IMR-90 (cell line): Measurements from ENCODE around the gene PLD2. TPM values are rescaled to one million over a fixed set of nuclear protein-coding genes. Genes with fewer than 3 reads are reported as not detected.

Source experiments
- ATAC-seq: fragments of 200-7000 bp; cut with Tn5 transposase; 2 replicates; pipeline ENCODE4 v1.9.1; 2020; ENCODE audit warnings: low read depth, mild to moderate bottlenecking, moderate library complexity
- BruUV-seq: library from RNA; stranded (reverse); fragments of 400-500 nt; replicated peaks from 2 replicates; lab custom pipeline; 2021; lab: Mats Ljungman, UMichigan
- CTCF ChIA-PET: fragments of 300-600 bp; formaldehyde crosslinking; extraction: SDS; loops from one replicate; lab custom pipeline; 2021; ENCODE audit warnings: antibody characterized with exemption; lab: Yijun Ruan, JAX
- POLR2A ChIA-PET: fragments of 300-600 bp; sonication (Branson Sonifier 250); formaldehyde crosslinking; loops from one replicate; lab custom pipeline; 2022; ENCODE audit warnings: antibody characterized with exemption; ENCODE audit not compliant: unreplicated experiment; lab: Charles Lee
- DNase-seq: peaks from one replicate; pipeline ENCODE4 v3.0.0; 2013
- H2AFZ ChIP-seq: replicated peaks from 2 replicates; pipeline ENCODE3; 2013; ENCODE audit warnings: low read length, mild to moderate bottlenecking; ENCODE audit not compliant: poor library complexity
- H2AK5ac ChIP-seq: 2 replicates; pipeline ENCODE4 v1.6.1; 2013; ENCODE audit warnings: low read depth, low read length, inconsistent platforms
- H2AK9ac ChIP-seq: replicated peaks from 2 replicates; pipeline ENCODE3; 2013; ENCODE audit warnings: mild to moderate bottlenecking, low read depth, low read length, moderate library complexity; ENCODE audit not compliant: poor library complexity
- H2BK120ac ChIP-seq: 2 replicates; pipeline ENCODE4 v1.6.1; 2013; ENCODE audit warnings: low read depth, low read length, inconsistent platforms
- H2BK15ac ChIP-seq: 3 replicates; pipeline ENCODE4 v1.6.1; 2013; ENCODE audit warnings: low read depth, low read length, inconsistent platforms
- H2BK20ac ChIP-seq: 2 replicates; pipeline ENCODE4 v1.6.1; 2013; ENCODE audit warnings: low read depth, mild to moderate bottlenecking, inconsistent platforms, low read length, moderate library complexity
- H2BK5ac ChIP-seq: 2 replicates; pipeline ENCODE4 v1.6.1; 2013; ENCODE audit warnings: mild to moderate bottlenecking, low read depth, low read length, inconsistent platforms; ENCODE audit not compliant: poor library complexity, severe bottlenecking
- H3K14ac ChIP-seq: replicated peaks from 2 replicates; pipeline ENCODE4 v1.6.1; 2013; ENCODE audit warnings: low read depth, low read length, inconsistent platforms
- H3K18ac ChIP-seq: 2 replicates; pipeline ENCODE4 v1.6.1; 2013; ENCODE audit warnings: low read depth, low read length, control low read depth
- H3K23ac ChIP-seq: 2 replicates; pipeline ENCODE4 v1.6.1; 2013; ENCODE audit warnings: low read depth, low read length, inconsistent platforms
- H3K27ac ChIP-seq: 2 replicates; pipeline ENCODE4 v1.5.1; 2013; ENCODE audit warnings: mild to moderate bottlenecking, control low read depth, low read length; ENCODE audit not compliant: insufficient read depth
- H3K27me3 ChIP-seq: 2 replicates; pipeline ENCODE4 v1.6.1; 2013; ENCODE audit warnings: low read length; ENCODE audit not compliant: control insufficient read depth, insufficient read depth
- H3K36me3 ChIP-seq: 2 replicates; pipeline ENCODE4 v1.6.1; 2013; ENCODE audit warnings: low read length, mixed read lengths; ENCODE audit not compliant: control insufficient read depth, insufficient read depth
- H3K4ac ChIP-seq: 2 replicates; pipeline ENCODE4 v1.6.1; 2013; ENCODE audit warnings: low read depth, low read length, inconsistent platforms
- H3K4me1 ChIP-seq: 2 replicates; pipeline ENCODE4 v1.6.1; 2013; ENCODE audit warnings: low read length, mixed read lengths; ENCODE audit not compliant: control insufficient read depth, insufficient read depth
- H3K4me2 ChIP-seq: 2 replicates; pipeline ENCODE4 v1.6.1; 2013; ENCODE audit warnings: low read depth, mild to moderate bottlenecking, control low read depth, low read length, moderate library complexity
- H3K4me3 ChIP-seq: 2 replicates; pipeline ENCODE4 v1.5.1; 2013; ENCODE audit warnings: low read depth, mild to moderate bottlenecking, control low read depth, low read length, moderate library complexity; ENCODE audit not compliant: insufficient read depth
- H3K56ac ChIP-seq: 2 replicates; pipeline ENCODE4 v1.6.1; 2013; ENCODE audit warnings: low read length, inconsistent platforms; ENCODE audit not compliant: insufficient read depth; ENCODE audit errors: extremely low read depth
- H3K79me1 ChIP-seq, 2 experiments: 2 replicates each; pipeline ENCODE4 v1.6.1; 2013; ENCODE audit warnings: low read length in 2 of 2, inconsistent platforms in 1 of 2, low read depth in 1 of 2
- H3K9ac ChIP-seq: 2 replicates; pipeline ENCODE4 v1.6.1; 2013; ENCODE audit warnings: low read depth, low read length, control low read depth
- H3K9me1 ChIP-seq: 2 replicates; pipeline ENCODE4 v1.6.1; 2013; ENCODE audit warnings: low read length, inconsistent platforms; ENCODE audit not compliant: insufficient read depth
- H3K9me3 ChIP-seq: 2 replicates; pipeline ENCODE4 v1.6.1; 2013; ENCODE audit warnings: low read length; ENCODE audit not compliant: control insufficient read depth, insufficient read depth
- H4K20me1 ChIP-seq: 2 replicates; pipeline ENCODE4 v1.6.1; 2013; ENCODE audit warnings: low read length, inconsistent platforms; ENCODE audit not compliant: insufficient read depth
- H4K5ac ChIP-seq: 2 replicates; pipeline ENCODE4 v1.6.1; 2013; ENCODE audit warnings: mild to moderate bottlenecking, low read depth, low read length, control low read depth
- H4K8ac ChIP-seq, 2 experiments: 2 replicates each; pipeline ENCODE4 v1.6.1; 2013; ENCODE audit warnings: low read depth in 2 of 2, low read length in 2 of 2, control low read depth in 1 of 2, inconsistent platforms in 1 of 2
- H4K91ac ChIP-seq: 2 replicates; pipeline ENCODE4 v1.6.1; 2013; ENCODE audit warnings: low read depth, low read length, inconsistent platforms; ENCODE audit not compliant: insufficient read depth
- BHLHE40 ChIP-seq: fragments of 150-350 bp; IDR thresholded peaks from 2 replicates; pipeline ENCODE4 v1.6.1; 2016; ENCODE audit warnings: mild to moderate bottlenecking, low read depth, low read length
- CEBPB ChIP-seq: IDR thresholded peaks from 2 replicates; pipeline ENCODE4 v1.6.1; 2012; ENCODE audit warnings: low read depth, low read length, improper control_type of control experiment
- CHD1 ChIP-seq: IDR thresholded peaks from 2 replicates; pipeline ENCODE4 v1.6.1; 2012; ENCODE audit warnings: low read depth, low read length, improper control_type of control experiment
- CTCF ChIP-seq: conservative IDR thresholded peaks from 2 replicates; pipeline ENCODE4 v1.5.1; 2012; ENCODE audit warnings: mild to moderate bottlenecking, low read depth, low read length, improper control_type of control experiment
- FOS ChIP-seq: fragments of 150-350 bp; IDR thresholded peaks from 2 replicates; pipeline ENCODE4 v1.6.1; 2016; ENCODE audit warnings: low read depth, low read length
- MAZ ChIP-seq: IDR thresholded peaks from 2 replicates; pipeline ENCODE4 v1.6.1; 2012; ENCODE audit warnings: low read depth, mild to moderate bottlenecking, low read length, improper control_type of control experiment, moderate library complexity, borderline replicate concordance
- MXI1 ChIP-seq: IDR thresholded peaks from 2 replicates; pipeline ENCODE4 v1.6.1; 2012; ENCODE audit warnings: low read depth, mild to moderate bottlenecking, low read length, moderate library complexity, borderline replicate concordance
- NFE2L2 ChIP-seq: fragments of 150-350 bp; IDR thresholded peaks from 2 replicates; pipeline ENCODE4 v1.6.1; 2016; ENCODE audit warnings: low read depth, mild to moderate bottlenecking, low read length
- POLR2A ChIP-seq: IDR thresholded peaks from 2 replicates; pipeline ENCODE4 v1.6.1; 2012; ENCODE audit warnings: mild to moderate bottlenecking, low read depth, low read length
- RAD21 ChIP-seq: IDR thresholded peaks from 2 replicates; pipeline ENCODE4 v1.6.1; 2012; ENCODE audit warnings: low read length, improper control_type of control experiment
- RFX5 ChIP-seq: IDR thresholded peaks from 2 replicates; pipeline ENCODE4 v1.8.0; 2012; ENCODE audit warnings: low read depth, mild to moderate bottlenecking, low read length, moderate library complexity
- SMC3 ChIP-seq: fragments of 150-350 bp; IDR thresholded peaks from 2 replicates; pipeline ENCODE4 v1.6.1; 2016; ENCODE audit warnings: low read depth, mild to moderate bottlenecking, antibody characterized with exemption, low read length, moderate library complexity
- USF2 ChIP-seq: fragments of 150-350 bp; IDR thresholded peaks from 2 replicates; pipeline ENCODE4 v1.6.1; 2017; ENCODE audit warnings: mild to moderate bottlenecking, antibody characterized with exemption, low read length, low read depth
- WGBS, 2 experiments: methylation state at CpG; one replicate each; pipeline versions ENCODE4 v1.1.5 to v1.1.7; 2013; ENCODE audit warnings: missing lambda C conversion rate in 2 of 2; ENCODE audit not compliant: insufficient read length in 1 of 2; ENCODE audit errors: extremely low coverage in 2 of 2; 5-methylcytosine and 5-hydroxymethylcytosine counted together
- dilution Hi-C: fragments of 300-500 bp; cut with HindIII; formaldehyde crosslinking; loops from one replicate; pipeline ENCODE4 v1.14.3; 2018; ENCODE audit warnings: low sequenced_read_pairs; ENCODE audit not compliant: unreplicated experiment
- in situ Hi-C: fragments of 300-500 bp; cut with MboI; formaldehyde crosslinking; loops from 3 replicates; pipeline ENCODE4 v1.14.3; 2019; ENCODE audit warnings: low sequenced_read_pairs, inconsistent platforms, mixed read lengths
- intact Hi-C: fragments of 100-400 bp; cut with micrococcal nuclease; formaldehyde crosslinking; loops from 2 replicates; pipeline ENCODE4 v1.10.0; 2022
- polyA plus RNA-seq, 3 experiments: library from polyadenylated mRNA; depleted of rRNA; stranded (reverse); fragments of >200 nt; gene quantifications; 2 replicates each; pipeline ENCODE4 v1.2.3, GENCODE V29; 2012; ENCODE audit warnings: low replicate concordance in 1 of 3
- total RNA-seq: library from RNA; depleted of rRNA; stranded (reverse); fragments of >200 nt; gene quantifications from 2 replicates; pipeline ENCODE4 v1.2.3, GENCODE V29; 2012

PLD2 gene
- total and polyA plus RNA-seq, 2 of the 4 experiments (the other 2 are of a cell fraction) = 12.5 to 28.0 TPM

- H4K91ac ChIP-seq = no peak overlapping the region
- H3K4me1 ChIP-seq = peaks cover 5% of the 10 kb centered on the region; the same call in 1 of the 2 replicates
- H2AK9ac ChIP-seq = peak overlapping the region; percentile 70
- H2AFZ ChIP-seq = peak overlapping the region; percentile 64
- no peak overlapping the region for H2BK5ac ChIP-seq
- ATAC-seq = no peak
- no peak overlapping the region for H2BK20ac ChIP-seq
- no peaks in the 10 kb centered on the region for H4K20me1 ChIP-seq
- no peak for DNase-seq
- peak overlapping the region; percentile 20; the same call in 1 of the 2 replicates for H3K4me2 ChIP-seq
- no peak overlapping the region for H3K9ac ChIP-seq
- peaks cover 0 to 5% of the 10 kb centered on the region in 2 experiments; a peak in 2 of 4 replicates for H3K79me1 ChIP-seq
- H3K36me3 ChIP-seq = no peaks in the 10 kb centered on the region
- H3K4me3 ChIP-seq = no peak overlapping the region
- H2BK15ac ChIP-seq = no peak overlapping the region
- H4K8ac ChIP-seq = no peak overlapping the region
- H2AK5ac ChIP-seq = no peak overlapping the region
- H3K27me3 ChIP-seq = peaks cover 43% of the 10 kb centered on the region
- WGBS, 2 experiments = 12% methylated on average over 31 of the region's 61 CpGs; no CpG with 5 or more reads in 1 of the 2 experiments
- dilution Hi-C loops = no loop called here
- no peak overlapping the region for H3K14ac ChIP-seq
- in situ Hi-C loops = loop anchor here (5.0 kb wide), 1 partner anchor 97 kb away; no protein-coding TSS in a partner anchor
- POLR2A ChIA-PET = no interaction called here
- BruUV-seq = no TSS peak
- no peak overlapping the region for H2BK120ac ChIP-seq
- no peak overlapping the region for H3K56ac ChIP-seq
- CTCF ChIA-PET = no interaction called here
- H3K18ac ChIP-seq = no peak overlapping the region
- H3K9me1 ChIP-seq = peaks cover under 1% of the 10 kb centered on the region; the same call in 1 of the 2 replicates
- no peak for TF ChIP-seq USF2
- no peak for TF ChIP-seq BHLHE40
- TF ChIP-seq RFX5 = no peak
- no peak for TF ChIP-seq RAD21
- TF ChIP-seq MXI1 = no peak
- no peak for TF ChIP-seq SMC3
- TF ChIP-seq CEBPB = no peak
- TF ChIP-seq MAZ = no peak
- no peak for TF ChIP-seq CTCF
- no peak for TF ChIP-seq NFE2L2
- TF ChIP-seq FOS = no peak
- TF ChIP-seq CHD1 = no peak
- TF ChIP-seq POLR2A = no peak
- H3K9me3 ChIP-seq = no peaks in the 10 kb centered on the region
- intact Hi-C loops = no loop called here
- H3K27ac ChIP-seq = no peak overlapping the region
- H3K23ac ChIP-seq = peak overlapping the region; percentile 60
- no peak overlapping the region for H4K5ac ChIP-seq
- H3K4ac ChIP-seq = no peak overlapping the region
Measured at GRCh38 chr17:4785311-4786105, 21.4 kb upstream of the PLD2 start.
